Measurements from ENCODE around the gene TMEM134. TPM values are rescaled to one million over a fixed set of nuclear protein-coding genes. Genes with fewer than 3 reads are reported as not detected.
"Not testable (repeated sequence)": the region's sequence is repeated elsewhere in the genome, so short reads cannot be mapped to it uniquely, and the experiment has no call there.

The TMEM134 gene
- total RNA-seq, 1 donor from 2014 or later = 40.8 TPM

GRCh38 chr11:67431346-67432249 lies 37.5 kb downstream of the TMEM134 start:
- Mint-ChIP-seq H3K27ac (ENCODE audit: unreplicated experiment) (peak overlapping the region; percentile 85), H3K27me3 (ENCODE audit: low read depth) (no peaks in the 10 kb centered on the region), H3K36me3 (ENCODE audit: low read depth) (no peaks in the 10 kb centered on the region), H3K9me3 (no peaks in the 10 kb centered on the region), H3K4me3 (peak overlapping the region; percentile 81), H3K4me1 (peaks cover 8% of the 10 kb centered on the region)
- no peak for TF ChIP-seq CTCF (conservative IDR thresholded peaks at IDR 0.05)
- no peak for DNase-seq (ENCODE audit: low read depth, low spot score)

- H3K4me3 Mint-ChIP-seq = peak overlapping the region; percentile 89
- H3K4me1 Mint-ChIP-seq = peaks cover 8% of the 10 kb centered on the region
- no peak for DNase-seq (ENCODE audit: low read depth, low spot score)
- H3K36me3 Mint-ChIP-seq (ENCODE audit: low read depth) = no peaks in the 10 kb centered on the region
- H3K9me3 Mint-ChIP-seq = no peaks in the 10 kb centered on the region
- no peak for TF ChIP-seq CTCF (conservative IDR thresholded peaks at IDR 0.05)
- H3K27me3 Mint-ChIP-seq (ENCODE audit: low read depth) = no peaks in the 10 kb centered on the region
- H3K27ac Mint-ChIP-seq (ENCODE audit: unreplicated experiment) = no peak overlapping the region
These were observed 39.3 kb downstream of the TMEM134 start for GRCh38 chr11:67429722-67430121.

GRCh38 chr11:67429038-67429668 lies 39.9 kb downstream of the TMEM134 start:
- H3K4me1 Mint-ChIP-seq = peaks cover 8% of the 10 kb centered on the region
- H3K27ac Mint-ChIP-seq (ENCODE audit: unreplicated experiment) = peak overlapping the region; percentile 98
- H3K27me3 Mint-ChIP-seq (ENCODE audit: low read depth) = no peaks in the 10 kb centered on the region
- no peaks in the 10 kb centered on the region for H3K36me3 Mint-ChIP-seq (ENCODE audit: low read depth)
- DNase-seq (ENCODE audit: low read depth, low spot score) = no peak
- no peaks in the 10 kb centered on the region for H3K9me3 Mint-ChIP-seq
- H3K4me3 Mint-ChIP-seq = peak overlapping the region; percentile 89
- TF ChIP-seq CTCF (conservative IDR thresholded peaks at IDR 0.05) = no peak

GRCh38 chr11:67428052-67429001 lies 40.7 kb downstream of the TMEM134 start, which contains the start of gene RPS6KB2:
Gene RPS6KB2 (plus strand): TSS chr11:67428494. CDS start chr11:67428546, 52 bp downstream.
- no peaks in the 10 kb centered on the region for H3K36me3 Mint-ChIP-seq (ENCODE audit: low read depth)
- H3K4me1 Mint-ChIP-seq = peaks cover 8% of the 10 kb centered on the region
- no peaks in the 10 kb centered on the region for H3K27me3 Mint-ChIP-seq (ENCODE audit: low read depth)
- peak within 1 kb of the TSS; percentile 89 for H3K4me3 Mint-ChIP-seq
- H3K9me3 Mint-ChIP-seq = no peaks in the 10 kb centered on the region
- H3K27ac Mint-ChIP-seq (ENCODE audit: unreplicated experiment) = peak within 1 kb of the TSS; percentile 98
- DNase-seq (ENCODE audit: low read depth, low spot score) = peak; percentile 98
- no peak for TF ChIP-seq CTCF (conservative IDR thresholded peaks at IDR 0.05)

- not testable (repeated sequence) for H3K36me3 Mint-ChIP-seq (ENCODE audit: low read depth); DNase-seq (ENCODE audit: low read depth, low spot score); H3K9me3 Mint-ChIP-seq; H3K27me3 Mint-ChIP-seq (ENCODE audit: low read depth)
- Mint-ChIP-seq H3K27ac (ENCODE audit: unreplicated experiment) (peak overlapping the region; percentile 45), H3K4me3 (peak overlapping the region; percentile 89), H3K4me1 (peaks cover 15% of the 10 kb centered on the region)
These were observed 41.6 kb downstream of the TMEM134 start for GRCh38 chr11:67427364-67427859.

Measured in neural crest cell (in vitro differentiated cells).